GM12891 (cell line): Measurements from ENCODE around the gene NLRX1.

Source experiments
- POLR2A ChIP-seq: IDR thresholded peaks from 2 replicates; pipeline ENCODE4 v1.6.1; 2011; ENCODE audit warnings: low read depth, low read length, control low read depth
- POLR2AphosphoS5 ChIP-seq: IDR thresholded peaks from 2 replicates; pipeline ENCODE4 v1.6.1; 2011; ENCODE audit warnings: low read depth, low read length, control low read depth
- POU2F2 ChIP-seq: IDR thresholded peaks from 2 replicates; pipeline ENCODE4 v1.6.1; 2011; ENCODE audit warnings: low read depth, mild to moderate bottlenecking, control low read depth, low read length, moderate library complexity
- SPI1 ChIP-seq: IDR thresholded peaks from 2 replicates; pipeline ENCODE4 v1.6.1; 2011; ENCODE audit warnings: low read depth, low read length, control low read depth
- TAF1 ChIP-seq: IDR thresholded peaks from 2 replicates; pipeline ENCODE4 v1.6.1; 2011; ENCODE audit warnings: low read depth, low read length, control low read depth

- TF ChIP-seq POLR2AphosphoS5 (no peak), POLR2A (no peak), SPI1 (no peak), TAF1 (no peak), POU2F2 (no peak)
Measured at GRCh38 chr11:119179342-119179741, 10.8 kb downstream of the NLRX1 start.
